HG02852 (cell line): ENCODE data around the gene SQSTM1.
"Not testable (repeated sequence)": the region's sequence is repeated elsewhere in the genome, so short reads cannot be mapped to it uniquely, and the experiment has no call there.

ENCODE experiments used
- ATAC-seq: cut with Tn5 transposase; IDR thresholded peaks from one replicate; pipeline ENCODE4 v1.9.1; 2021; ENCODE audit warnings: mild to moderate bottlenecking, moderate library complexity; ENCODE audit not compliant: unreplicated experiment

SQSTM1 gene

GRCh38 chr5:179871533-179871932 is 50.8 kb downstream of the SQSTM1 start:
- ATAC-seq = not testable (repeated sequence)

- no peak for ATAC-seq
These were observed 51.5 kb downstream of the SQSTM1 start for GRCh38 chr5:179872055-179872827.

- ATAC-seq = no peak
These were observed 52.3 kb downstream of the SQSTM1 start for GRCh38 chr5:179872828-179873575.

GRCh38 chr5:179873588-179874110 is 52.9 kb downstream of the SQSTM1 start:
- no peak for ATAC-seq

GRCh38 chr5:179874136-179874535 is 53.4 kb downstream of the SQSTM1 start:
- no peak for ATAC-seq

- ATAC-seq = no peak
These were observed 54.0 kb downstream of the SQSTM1 start for GRCh38 chr5:179874536-179875292.

GRCh38 chr5:179875741-179876609 is 55.3 kb downstream of the SQSTM1 start:
- ATAC-seq = no peak

- no peak for ATAC-seq
These were observed 55.9 kb downstream of the SQSTM1 start for GRCh38 chr5:179876610-179876952.

GRCh38 chr5:179878222-179879002 is 57.7 kb downstream of the SQSTM1 start:
- ATAC-seq = no peak

- no peak for ATAC-seq
These were observed 58.4 kb downstream of the SQSTM1 start for GRCh38 chr5:179879003-179879689.

GRCh38 chr5:179879690-179880010 is 58.9 kb downstream of the SQSTM1 start:
- ATAC-seq = no peak

GRCh38 chr5:179880066-179880650 is 59.5 kb downstream of the SQSTM1 start:
- ATAC-seq = no peak

- ATAC-seq = no peak
These were observed 60.3 kb downstream of the SQSTM1 start for GRCh38 chr5:179880848-179881590.

GRCh38 chr5:179882338-179882737 is 61.6 kb downstream of the SQSTM1 start:
- ATAC-seq = no peak

GRCh38 chr5:179883163-179883562 is 62.5 kb downstream of the SQSTM1 start:
- no peak for ATAC-seq

- ATAC-seq = no peak
These were observed 64.9 kb downstream of the SQSTM1 start for GRCh38 chr5:179885491-179886090.

GRCh38 chr5:179886190-179886911 is 65.6 kb downstream of the SQSTM1 start:
- no peak for ATAC-seq
